IPS-18a (cell line): ENCODE data around the gene HNRNPR.
"Not testable (repeated sequence)": the region's sequence is repeated elsewhere in the genome, so short reads cannot be mapped to it uniquely, and the experiment has no call there.

Experiments used
- H3K27ac ChIP-seq: one replicate; pipeline ENCODE4 v1.5.1; 2013; ENCODE audit warnings: low read length
- H3K27me3 ChIP-seq: one replicate; pipeline ENCODE4 v1.6.1; 2013; ENCODE audit warnings: mild to moderate bottlenecking, low read length; ENCODE audit not compliant: control insufficient read depth, insufficient read depth
- H3K36me3 ChIP-seq: one replicate; pipeline ENCODE4 v1.6.1; 2013; ENCODE audit warnings: low read depth, low read length; ENCODE audit not compliant: control insufficient read depth
- H3K4me1 ChIP-seq: one replicate; pipeline ENCODE4 v1.6.1; 2013; ENCODE audit warnings: low read depth, low read length; ENCODE audit not compliant: control insufficient read depth
- H3K4me3 ChIP-seq: one replicate; pipeline ENCODE4 v1.5.1; 2013; ENCODE audit warnings: low read length
- H3K9ac ChIP-seq: one replicate; pipeline ENCODE4 v1.6.1; 2013; ENCODE audit warnings: mild to moderate bottlenecking, low read length, moderate library complexity
- H3K9me3 ChIP-seq: one replicate; pipeline ENCODE4 v1.6.1; 2013; ENCODE audit warnings: low read depth, low read length; ENCODE audit not compliant: control insufficient read depth

HNRNPR gene

DNA sequence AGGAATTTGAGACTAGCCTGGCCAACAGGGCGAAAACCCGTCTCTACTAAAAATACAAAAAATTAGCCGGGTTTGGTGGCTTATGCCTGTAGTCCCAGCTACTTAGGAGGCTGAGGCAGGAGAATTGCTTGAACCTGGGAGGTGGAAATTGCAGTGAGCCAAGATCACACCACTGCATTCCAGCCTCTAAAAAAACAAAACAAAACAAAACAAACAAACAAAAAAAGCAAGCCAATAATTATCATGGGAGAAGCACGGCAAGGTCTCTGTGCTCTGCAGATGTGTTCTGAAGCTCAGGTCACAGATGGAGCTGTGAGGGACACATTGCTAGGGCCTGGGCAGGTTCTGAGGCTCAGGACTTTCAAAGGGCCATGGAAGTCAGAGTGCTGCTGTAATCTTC is 36.2 kb upstream of the HNRNPR start:
- not testable (repeated sequence) for H3K9me3 ChIP-seq, H3K27ac ChIP-seq, H3K4me3 ChIP-seq, H3K9ac ChIP-seq, H3K36me3 ChIP-seq, H3K4me1 ChIP-seq
- peaks cover 96% of the 10 kb centered on the region for H3K27me3 ChIP-seq

DNA sequence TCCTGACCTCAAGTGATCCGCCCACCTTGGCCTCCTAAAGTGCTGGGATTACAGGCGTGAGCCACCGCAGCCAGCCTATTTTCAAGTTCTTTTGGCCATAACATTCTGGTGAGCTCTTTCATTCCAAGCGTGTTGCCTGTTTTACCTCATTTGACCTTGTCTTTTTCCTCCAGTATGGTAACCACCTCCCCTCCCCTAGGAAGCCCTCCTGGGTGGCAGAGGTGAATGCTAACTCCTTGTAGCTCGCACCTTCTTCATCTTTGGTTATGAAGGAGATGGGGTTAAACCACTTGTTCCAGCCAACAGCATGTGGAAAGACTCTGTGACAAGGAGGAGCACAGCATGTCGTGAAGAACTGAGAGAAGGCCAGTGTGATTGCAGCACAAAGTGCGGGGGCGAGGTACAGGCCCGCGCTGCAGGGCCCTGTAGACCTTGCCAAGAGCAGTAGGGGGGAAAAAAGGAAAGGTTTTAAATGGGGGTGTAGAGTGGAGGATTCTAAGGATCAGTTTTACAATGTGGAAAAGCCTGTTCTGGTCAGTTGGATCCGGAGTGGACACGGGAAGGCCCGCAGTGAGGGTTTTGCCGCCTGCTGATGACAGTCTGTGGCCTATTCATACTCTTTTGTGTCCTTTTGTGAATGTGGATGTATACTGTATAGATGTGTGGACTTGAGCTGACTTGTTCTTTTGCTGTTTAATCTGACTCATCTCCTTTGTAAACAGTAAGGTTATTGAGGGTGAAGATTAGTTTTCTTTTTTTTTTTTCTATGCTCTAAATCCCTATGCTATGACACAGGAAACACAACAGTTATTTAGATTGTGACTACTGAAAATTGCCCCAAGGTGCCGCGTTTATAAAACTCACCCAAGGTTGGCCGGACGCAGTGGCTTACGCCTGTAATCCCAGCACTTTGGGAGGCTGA is 33.1 kb upstream of the HNRNPR start:
- Histone ChIP-seq H3K27me3 (peaks cover 97% of the 10 kb centered on the region), H3K4me3 (no peak overlapping the region), H3K4me1 (peaks cover 3% of the 10 kb centered on the region), H3K36me3 (no peaks in the 10 kb centered on the region), H3K9me3 (no peaks in the 10 kb centered on the region), H3K27ac (no peak overlapping the region), H3K9ac (no peak overlapping the region)

- H3K27me3 ChIP-seq = peaks cover 100% of the 10 kb centered on the region
- peaks cover 19% of the 10 kb centered on the region for H3K4me1 ChIP-seq
- not testable (repeated sequence) for H3K27ac ChIP-seq
These were observed 30.1 kb upstream of the HNRNPR start for GRCh38 chr1:23374079-23374735.

DNA sequence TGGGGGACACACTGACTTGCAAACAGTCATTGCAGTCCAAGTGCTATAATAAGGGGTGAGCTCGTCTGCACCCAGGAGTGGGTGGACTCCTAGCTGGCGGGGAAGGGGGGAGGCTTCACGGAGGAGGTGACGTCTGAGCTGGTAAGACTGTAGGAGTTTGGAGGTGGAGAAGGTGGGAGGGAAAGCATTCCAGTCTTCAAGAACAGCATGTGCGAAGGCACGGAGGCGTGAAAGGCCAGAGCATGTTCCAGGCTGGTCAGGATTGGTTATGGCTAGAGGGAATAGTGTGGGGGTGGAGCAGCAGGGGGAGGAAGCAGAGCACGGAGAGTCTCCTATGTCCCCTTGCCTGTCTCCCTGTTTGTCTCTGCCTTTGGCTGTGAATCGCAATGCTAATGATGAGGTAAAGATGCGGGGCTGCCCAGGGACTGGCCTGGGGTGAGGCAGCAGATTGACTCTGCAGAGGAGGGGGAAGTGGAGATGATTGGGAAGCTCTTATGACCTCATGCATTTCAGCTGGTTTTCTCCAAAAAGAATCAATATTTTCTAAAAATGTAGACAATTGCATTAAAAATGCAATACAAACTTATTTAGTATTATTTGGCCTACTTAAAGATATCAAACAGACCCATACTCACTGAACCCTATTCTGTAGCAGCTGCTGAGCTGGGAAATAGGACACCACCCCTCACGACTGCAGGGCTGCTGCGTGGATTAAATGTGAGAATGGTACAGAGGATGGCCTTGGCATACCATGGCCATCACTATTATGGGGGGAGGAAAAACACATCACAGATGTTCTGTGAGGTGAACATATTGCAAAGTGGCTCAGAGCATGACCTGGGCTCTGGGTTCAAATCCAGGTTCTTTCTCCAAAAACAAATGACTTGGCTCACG is 28.1 kb upstream of the HNRNPR start:
- no peak overlapping the region for H3K4me3 ChIP-seq
- no peaks in the 10 kb centered on the region for H3K36me3 ChIP-seq
- H3K9me3 ChIP-seq = no peaks in the 10 kb centered on the region
- peaks cover 92% of the 10 kb centered on the region for H3K27me3 ChIP-seq
- no peak overlapping the region for H3K9ac ChIP-seq
- peaks cover 19% of the 10 kb centered on the region for H3K4me1 ChIP-seq
- H3K27ac ChIP-seq = no peak overlapping the region

More at GRCh38 chr1:23374079-23374735, 30.1 kb upstream of the HNRNPR start:
- not testable (repeated sequence) for H3K36me3 ChIP-seq, H3K9ac ChIP-seq, H3K4me3 ChIP-seq, H3K9me3 ChIP-seq

DNA sequence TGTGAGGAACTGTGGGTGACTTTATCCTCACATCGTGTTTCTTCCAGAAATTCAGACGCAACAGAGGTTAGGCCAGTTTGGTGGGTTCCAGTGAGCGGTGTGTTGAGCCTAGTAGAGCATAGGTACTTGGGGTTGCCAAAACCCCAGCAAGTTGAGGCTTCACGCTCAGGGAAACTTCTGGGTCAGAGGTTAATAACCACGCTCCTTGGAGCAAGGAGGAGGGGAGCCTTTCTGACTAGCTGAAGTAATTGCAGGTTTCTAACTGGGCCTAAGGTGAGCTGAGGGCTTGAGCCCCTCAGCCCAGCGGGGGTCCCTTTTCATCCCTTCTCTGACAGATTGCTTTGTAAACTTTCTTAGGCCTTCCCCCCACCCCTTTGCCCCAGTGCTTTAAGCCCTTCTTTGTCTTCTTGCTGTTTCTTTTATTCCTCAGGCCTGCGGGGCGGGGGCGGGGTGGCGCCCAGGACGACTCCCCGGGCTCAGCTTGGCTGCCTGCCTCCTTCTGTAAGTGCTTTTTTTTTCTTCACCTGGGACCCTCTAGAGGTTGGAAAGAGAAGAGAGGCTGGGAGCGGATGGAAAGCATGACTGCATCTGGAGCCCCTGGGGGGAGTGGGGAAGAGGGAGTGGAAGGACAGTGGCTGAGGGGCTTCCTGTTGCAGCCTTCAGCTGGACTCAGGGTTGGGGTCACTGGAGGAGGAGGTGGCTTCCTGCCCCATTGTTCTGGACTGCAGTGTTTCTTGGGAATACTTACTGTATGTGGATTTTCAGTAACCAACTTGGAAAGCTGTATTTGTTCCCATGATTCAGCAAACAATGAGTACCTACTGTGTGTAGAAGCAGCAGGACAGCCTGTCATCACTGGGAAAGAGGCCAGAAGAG is 26.9 kb upstream of the HNRNPR start:
- Histone ChIP-seq H3K4me3 (no peak overlapping the region), H3K9ac (no peak overlapping the region), H3K27ac (no peak overlapping the region)

GRCh38 chr1:23370330-23370708 is 26.2 kb upstream of the HNRNPR start:
- H3K27me3 ChIP-seq = peaks cover 89% of the 10 kb centered on the region
- no peak overlapping the region for H3K4me3 ChIP-seq
- peaks cover 19% of the 10 kb centered on the region for H3K4me1 ChIP-seq
- H3K9me3 ChIP-seq = no peaks in the 10 kb centered on the region
- H3K27ac ChIP-seq = no peak overlapping the region
- H3K9ac ChIP-seq = no peak overlapping the region
- no peaks in the 10 kb centered on the region for H3K36me3 ChIP-seq

More for the DNA sequence above, 26.9 kb upstream of the HNRNPR start:
- Histone ChIP-seq H3K4me1 (peaks cover 19% of the 10 kb centered on the region), H3K27me3 (peaks cover 92% of the 10 kb centered on the region), H3K36me3 (no peaks in the 10 kb centered on the region), H3K9me3 (no peaks in the 10 kb centered on the region)

DNA sequence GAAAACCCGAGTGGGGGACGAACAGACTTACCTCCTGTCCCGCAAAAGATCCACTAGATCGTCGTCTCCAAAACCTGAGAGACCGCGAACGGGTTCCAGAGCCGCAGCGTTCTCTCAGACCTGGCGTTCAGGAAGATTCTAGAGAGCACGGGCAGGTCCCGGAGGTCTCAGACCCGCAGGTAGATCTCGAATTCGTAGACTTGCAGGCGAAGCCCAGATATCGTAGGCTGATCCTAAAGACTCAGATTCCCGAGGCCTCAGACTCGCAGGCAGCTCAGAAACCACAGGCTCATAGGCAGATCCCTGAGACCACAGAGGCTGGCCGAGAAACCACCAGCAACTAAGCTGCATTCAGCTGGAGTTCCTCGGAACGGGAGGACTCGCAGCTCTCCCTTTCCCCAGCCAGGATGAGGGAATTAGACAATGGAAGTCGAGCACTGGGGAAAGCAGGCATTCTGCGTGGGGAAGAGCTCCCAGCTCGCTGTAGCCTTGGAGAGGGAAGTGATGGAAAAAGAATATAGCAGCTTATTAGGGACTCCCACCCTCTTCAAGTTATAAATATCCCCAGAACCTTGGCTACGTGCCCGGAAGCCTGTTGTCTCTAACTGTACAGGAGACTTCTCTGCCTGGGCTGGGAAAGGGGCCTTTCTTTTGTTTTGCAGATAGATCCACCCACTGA is 25.4 kb upstream of the HNRNPR start, which contains the start of gene ZNF436:
Gene ZNF436, minus strand, starts transcription at position 502 of the 679 bp plus-strand sequence. CDS start 1,831 bp downstream, outside the sequence.
- Histone ChIP-seq H3K9me3 (no peaks in the 10 kb centered on the region), H3K36me3 (no peaks in the 10 kb centered on the region), H3K4me3 (peak within 1 kb of the TSS; percentile 97), H3K9ac (peak within 1 kb of the TSS; percentile 66), H3K27me3 (peaks cover 87% of the 10 kb centered on the region), H3K4me1 (peaks cover 19% of the 10 kb centered on the region), H3K27ac (no peak within 1 kb of the TSS)

DNA sequence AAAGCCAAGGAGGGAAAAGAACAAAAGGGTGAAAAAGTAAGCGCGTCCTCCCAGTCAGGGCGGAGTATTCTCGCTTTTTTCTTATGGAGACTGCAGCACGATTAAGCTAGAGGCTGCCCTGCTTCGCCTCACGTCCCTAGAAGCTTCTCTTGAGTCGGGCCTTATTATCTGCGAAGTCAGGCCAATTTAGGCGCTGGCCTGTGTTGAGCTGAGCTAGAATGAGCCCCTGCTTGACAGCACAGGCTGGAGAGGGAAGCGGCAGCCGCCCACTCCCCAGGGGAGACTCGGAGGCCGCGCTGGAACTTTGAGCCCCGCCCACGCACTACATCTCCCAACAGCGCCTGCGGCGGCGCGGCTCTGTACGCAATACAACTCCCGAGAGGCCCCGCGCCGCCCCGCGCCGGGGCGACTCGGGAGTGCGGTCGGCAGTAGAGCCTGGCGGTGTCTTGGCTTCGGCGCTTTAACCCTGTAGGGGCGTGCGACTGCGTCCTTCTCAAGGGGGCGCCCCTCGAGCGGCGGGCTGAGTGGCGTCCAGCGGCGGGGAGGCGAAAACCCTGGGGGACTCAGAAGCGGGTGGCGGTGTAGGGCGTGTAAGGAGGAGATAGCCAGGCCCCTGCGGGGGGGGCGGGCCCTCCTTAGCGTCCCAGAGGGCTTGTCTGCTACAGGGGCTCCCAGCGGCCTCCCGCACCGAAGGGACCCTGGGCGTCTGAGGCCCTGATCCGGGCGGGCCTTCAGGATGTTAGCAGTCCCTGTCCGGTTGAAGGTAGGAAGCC is 24.7 kb upstream of the HNRNPR start:
- Histone ChIP-seq H3K4me1 (peaks cover 17% of the 10 kb centered on the region), H3K9me3 (no peaks in the 10 kb centered on the region), H3K36me3 (no peaks in the 10 kb centered on the region), H3K4me3 (peak overlapping the region; percentile 97), H3K27me3 (peaks cover 86% of the 10 kb centered on the region), H3K9ac (peak overlapping the region; percentile 66), H3K27ac (peak overlapping the region; percentile 80)

DNA sequence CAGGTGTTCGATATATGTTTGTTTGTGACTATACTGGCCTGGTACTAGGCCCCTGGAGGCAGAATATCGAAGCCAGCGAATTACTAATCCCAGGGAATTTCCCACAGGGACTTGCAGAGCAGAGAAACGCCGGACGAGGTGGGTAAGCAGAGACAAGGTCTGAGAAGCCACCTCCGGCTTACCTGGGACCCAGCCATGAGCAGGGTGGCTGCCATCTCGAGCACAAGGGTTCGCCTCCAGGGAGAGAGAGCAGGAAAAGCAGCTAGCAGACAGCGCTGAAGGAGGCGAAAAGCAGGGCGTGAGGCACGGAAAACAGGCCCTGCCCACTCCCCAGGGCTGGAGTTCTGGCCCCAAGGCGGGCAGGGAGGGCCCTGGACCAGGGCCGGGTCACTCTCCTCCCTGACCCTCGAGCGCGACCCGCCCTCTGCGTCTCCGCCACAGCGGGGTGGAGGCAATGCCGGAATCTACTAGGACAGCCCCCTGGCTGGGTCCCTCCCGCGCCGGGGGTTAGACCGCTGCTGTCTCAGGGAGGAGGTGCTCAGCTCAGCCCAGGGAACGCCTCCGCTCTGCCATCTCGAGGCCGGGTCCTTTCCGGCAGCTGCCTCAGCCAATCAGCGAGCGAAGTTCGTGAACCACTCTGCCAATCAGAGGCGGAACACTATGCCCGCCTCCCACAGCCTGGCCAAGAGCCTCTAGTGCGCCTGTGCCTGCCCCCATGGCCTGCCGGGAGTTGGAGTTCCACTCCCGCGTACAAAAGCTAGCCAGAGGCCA is 23.9 kb upstream of the HNRNPR start:
- peak overlapping the region; percentile 80 for H3K27ac ChIP-seq
- peaks cover 17% of the 10 kb centered on the region for H3K4me1 ChIP-seq
- H3K27me3 ChIP-seq = peaks cover 86% of the 10 kb centered on the region
- peak overlapping the region; percentile 97 for H3K4me3 ChIP-seq
- no peaks in the 10 kb centered on the region for H3K36me3 ChIP-seq
- H3K9me3 ChIP-seq = peaks cover 2% of the 10 kb centered on the region
- peak overlapping the region; percentile 66 for H3K9ac ChIP-seq
